GM13976 (cell line): ENCODE data around the gene ZCWPW2.

ENCODE experiments used
- DNase-seq: peaks from one replicate; pipeline ENCODE4 v3.0.0; 2012; ENCODE audit warnings: low spot score
- CTCF ChIP-seq: IDR thresholded peaks from 2 replicates; pipeline ENCODE4 v1.5.1; 2012; ENCODE audit warnings: borderline replicate concordance, mild to moderate bottlenecking; ENCODE audit not compliant: insufficient read depth; ENCODE audit errors: extremely low read depth, missing control alignments, control extremely low read depth
- in situ Hi-C: fragments of 300-500 bp; cut with MboI; formaldehyde crosslinking; loops from one replicate; pipeline ENCODE4 v1.12.0; 2022; ENCODE audit warnings: low sequenced_read_pairs, mixed read lengths, inconsistent platforms; ENCODE audit not compliant: unreplicated experiment

Gene ZCWPW2

GRCh38 chr3:28575100-28575745 lies 226.7 kb downstream of the ZCWPW2 start:
- in situ Hi-C loops: no loop called here
- DNase-seq: peak; percentile 20
- TF ChIP-seq CTCF: no peak
